Spleen (tissue), 7 donors: ENCODE data around the gene DDOST.

Experiments used
- CTCF ChIP-seq, 11 experiments: fragments of 200-600 bp in 7 of 11; fragments of 450-650 bp in 4 of 11; sonication (generic) in 4 of 11; IDR thresholded peaks in 8 of 11; conservative IDR thresholded peaks in 3 of 11; 1 replicate in 7 of 11; 2 replicates in 4 of 11; pipeline versions ENCODE4 v1.4.0 to v1.8.0; 2016 to 2021; ENCODE audit warnings: antibody characterized with exemption in 11 of 11, inconsistent platforms in 4 of 11, mild to moderate bottlenecking in 1 of 11
- POLR2A ChIP-seq, 3 donors: fragments of 450-650 bp; IDR thresholded peaks; one replicate each; pipeline ENCODE4 v1.5.1; 2017; ENCODE audit warnings: antibody characterized with exemption in 3 of 3, mild to moderate bottlenecking in 1 of 3
- donor health status: DM: no; HTN: no; CAD: no; lungs with moderate emphysema.
- donor health status: DM: no; HTN: no; CAD: no.
- donor health status: DM: no; HTN: no; CAD: no.

GRCh38 chr1:20632386-20632785 lies 28.8 kb downstream of the DDOST start:
- no peak for TF ChIP-seq POLR2A (IDR thresholded peaks at IDR 0.05)
- TF ChIP-seq CTCF (IDR thresholded peaks at IDR 0.05 in 8 of 11, conservative IDR thresholded peaks at IDR 0.05 in 3 of 11) = no peak
